CD4-positive, CD25-positive, alpha-beta regulatory T cell (primary cell): ENCODE data around the gene EXOSC10. TPM values are rescaled to one million over a fixed set of nuclear protein-coding genes. Genes with fewer than 3 reads are reported as not detected.
A peak's percentile ranks its signal among the peaks of the same experiment; 100 is the strongest.

Source experiments
- ATAC-seq, 2 donors: fragments of 150-1000 bp; cut with Tn5 transposase; one replicate each; pipeline ENCODE4 v1.10.0; 2021; ENCODE audit warnings: low read depth in 2 of 2, moderate number of reproducible peaks in 2 of 2, moderate library complexity in 1 of 2
- DNase-seq, 3 donors: peaks; one replicate each; pipeline versions ENCODE4 v3.0.0 to v3.0.0-alpha.2; 2012 to 2022; ENCODE audit warnings: mixed read lengths in 1 of 3
- H3K27ac ChIP-seq: one replicate; pipeline ENCODE4 v1.7.0; 2013; ENCODE audit warnings: mild to moderate bottlenecking, low read length; ENCODE audit not compliant: insufficient read depth, poor library complexity, severe bottlenecking
- H3K27me3 ChIP-seq: one replicate; pipeline ENCODE4 v1.7.0; 2013; ENCODE audit warnings: low read length; ENCODE audit not compliant: control insufficient read depth, insufficient read depth
- H3K36me3 ChIP-seq: one replicate; pipeline ENCODE4 v1.7.0; 2013; ENCODE audit warnings: mild to moderate bottlenecking, low read length, moderate library complexity; ENCODE audit not compliant: control insufficient read depth, insufficient read depth
- H3K4me1 ChIP-seq: 2 replicates; pipeline ENCODE4 v1.7.0; 2013; ENCODE audit warnings: mild to moderate bottlenecking, low read length; ENCODE audit not compliant: insufficient read depth, control insufficient read depth, poor library complexity, severe bottlenecking
- H3K4me3 ChIP-seq: one replicate; pipeline ENCODE4 v1.7.0; 2013; ENCODE audit warnings: low read depth, mild to moderate bottlenecking, low read length, moderate library complexity
- H3K9me3 ChIP-seq, 2 experiments: 1 replicate in 1 of 2; 2 replicates in 1 of 2; pipeline ENCODE4 v1.7.0; 2013; ENCODE audit warnings: low read length in 2 of 2, mild to moderate bottlenecking in 1 of 2, moderate library complexity in 1 of 2; ENCODE audit not compliant: control insufficient read depth in 2 of 2
- H3K27ac Mint-ChIP-seq, 3 donors: one replicate each; pipeline ENCODE4 v1.8.0; 2020 to 2022; ENCODE audit warnings: mild to moderate bottlenecking in 3 of 3, mixed read lengths in 3 of 3, moderate library complexity in 2 of 3
- H3K27me3 Mint-ChIP-seq: one replicate; pipeline ENCODE4 v1.8.0; 2022; ENCODE audit warnings: mild to moderate bottlenecking, mixed read lengths
- H3K36me3 Mint-ChIP-seq: one replicate; pipeline ENCODE4 v1.8.0; 2020; ENCODE audit warnings: mixed read lengths
- H3K4me1 Mint-ChIP-seq, 4 donors: one replicate each; pipeline ENCODE4 v1.8.0; 2020 to 2022; ENCODE audit warnings: mixed read lengths in 4 of 4, mild to moderate bottlenecking in 1 of 4
- H3K4me3 Mint-ChIP-seq, 4 donors: one replicate each; pipeline ENCODE4 v1.8.0; 2020 to 2022; ENCODE audit warnings: mild to moderate bottlenecking in 4 of 4, mixed read lengths in 4 of 4, moderate library complexity in 3 of 4
- H3K9me3 Mint-ChIP-seq, 7 donors: one replicate each; pipeline ENCODE4 v1.8.0; 2020 to 2022; ENCODE audit warnings: mixed read lengths in 7 of 7, mild to moderate bottlenecking in 3 of 7, moderate library complexity in 2 of 7
- polyA plus RNA-seq, 4 donors: library from polyadenylated mRNA; unstranded; fragments of 300-500 nt; fragmentation: Illumina TruSeq; gene quantifications; one replicate each; pipeline ENCODE4 v1.2.3, GENCODE V29; 2021
- total RNA-seq: library from RNA; stranded (reverse); gene quantifications from one replicate; pipeline ENCODE4 v1.2.3, GENCODE V29; 2022

Gene EXOSC10
- 81.7 TPM for total RNA-seq
- 10 to 100 TPM; 37.0 to 47.5 (median 39.2) TPM for polyA plus RNA-seq

GRCh38 chr1:11099310-11100148 is at the start of gene EXOSC10:
EXOSC10 (minus strand) TSS chr1:11099869; CDS start chr1:11099831, 38 bp downstream.
- no peaks in the 10 kb centered on the region for H3K27me3 Mint-ChIP-seq
- no peaks in the 10 kb centered on the region for H3K9me3 Mint-ChIP-seq
- peaks cover 7 to 22% (median 11%) of the 10 kb centered on the region in 4 donors for H3K4me1 Mint-ChIP-seq
- Histone ChIP-seq H3K27ac (peak within 1 kb of the TSS; percentile 73), H3K36me3 (peaks cover 21% of the 10 kb centered on the region), H3K4me1 (peaks cover 15% of the 10 kb centered on the region), H3K4me3 (peak within 1 kb of the TSS; percentile 92), H3K9me3 (no peaks in the 10 kb centered on the region), H3K27me3 (no peaks in the 10 kb centered on the region)
- peak within 1 kb of the TSS; percentile 91 to 97 (median 96) for H3K4me3 Mint-ChIP-seq
- DNase-seq (peak; percentile 93 to 94 (median 94)), ATAC-seq (peak; percentile 94)
- H3K27ac Mint-ChIP-seq = peak within 1 kb of the TSS; percentile 96 to 98 (median 96)
- H3K36me3 Mint-ChIP-seq = peaks cover 7% of the 10 kb centered on the region

GRCh38 chr1:11147197-11147770 is 47.6 kb upstream of the EXOSC10 start:
- H3K27me3 ChIP-seq = no peaks in the 10 kb centered on the region
- DNase-seq (no peak), ATAC-seq (no peak)
- no peaks in the 10 kb centered on the region for H3K9me3 ChIP-seq
- Mint-ChIP-seq H3K4me1 (peaks cover 0 to 10% (median 4%) of the 10 kb centered on the region in 4 donors), H3K9me3 (no peaks in the 10 kb centered on the region), H3K36me3 (peaks cover 46% of the 10 kb centered on the region), H3K27ac (no peak overlapping the region), H3K27me3 (no peaks in the 10 kb centered on the region), H3K4me3 (no peak overlapping the region)
- H3K4me1 ChIP-seq = no peaks in the 10 kb centered on the region
- no peak overlapping the region for H3K4me3 ChIP-seq
- H3K27ac ChIP-seq = no peak overlapping the region
- H3K36me3 ChIP-seq = peaks cover 80% of the 10 kb centered on the region

- Mint-ChIP-seq H3K36me3 (peaks cover 41% of the 10 kb centered on the region), H3K4me3 (no peak overlapping the region), H3K27me3 (no peaks in the 10 kb centered on the region), H3K27ac (no peak overlapping the region), H3K4me1 (peaks cover 0 to 10% (median 4%) of the 10 kb centered on the region in 4 donors), H3K9me3 (no peaks in the 10 kb centered on the region)
- Histone ChIP-seq H3K27me3 (no peaks in the 10 kb centered on the region), H3K4me1 (no peaks in the 10 kb centered on the region), H3K27ac (no peak overlapping the region), H3K36me3 (peaks cover 70% of the 10 kb centered on the region), H3K4me3 (no peak overlapping the region), H3K9me3 (no peaks in the 10 kb centered on the region)
- ATAC-seq (no peak), DNase-seq (no peak)
Observed at GRCh38 chr1:11145741-11146140, 46.1 kb upstream of the EXOSC10 start.

- no peak for ATAC-seq
- Mint-ChIP-seq H3K27me3 (no peaks in the 10 kb centered on the region), H3K9me3 (no peaks in the 10 kb centered on the region), H3K4me1 (peaks cover 0 to 10% (median 4%) of the 10 kb centered on the region in 4 donors), H3K4me3 (no peak overlapping the region), H3K36me3 (peaks cover 44% of the 10 kb centered on the region), H3K27ac (no peak overlapping the region)
- Histone ChIP-seq H3K36me3 (peaks cover 70% of the 10 kb centered on the region), H3K9me3 (no peaks in the 10 kb centered on the region), H3K27ac (no peak overlapping the region), H3K4me1 (no peaks in the 10 kb centered on the region), H3K27me3 (no peaks in the 10 kb centered on the region), H3K4me3 (no peak overlapping the region)
- DNase-seq = no peak
Observed at GRCh38 chr1:11144570-11145256, 45.0 kb upstream of the EXOSC10 start.

- no peak overlapping the region for H3K4me3 Mint-ChIP-seq
- H3K27ac Mint-ChIP-seq = no peak overlapping the region
- no peak overlapping the region for H3K27ac ChIP-seq
- no peaks in the 10 kb centered on the region for H3K9me3 Mint-ChIP-seq
- H3K27me3 Mint-ChIP-seq = no peaks in the 10 kb centered on the region
- no peaks in the 10 kb centered on the region for H3K4me1 ChIP-seq
- DNase-seq = peak in 1 of 3 donors; percentile 12
- no peaks in the 10 kb centered on the region for H3K27me3 ChIP-seq
- H3K36me3 Mint-ChIP-seq = peaks cover 46% of the 10 kb centered on the region
- H3K4me1 Mint-ChIP-seq = peaks cover 0 to 10% (median 5%) of the 10 kb centered on the region in 4 donors
- no peak overlapping the region for H3K4me3 ChIP-seq
- no peak for ATAC-seq
- peaks cover 69% of the 10 kb centered on the region for H3K36me3 ChIP-seq
- no peaks in the 10 kb centered on the region for H3K9me3 ChIP-seq
Observed at GRCh38 chr1:11143907-11144306, 44.2 kb upstream of the EXOSC10 start.

- DNase-seq (no peak), ATAC-seq (no peak)
- Histone ChIP-seq H3K27me3 (no peaks in the 10 kb centered on the region), H3K36me3 (peaks cover 72% of the 10 kb centered on the region), H3K4me1 (no peaks in the 10 kb centered on the region), H3K27ac (no peak overlapping the region), H3K4me3 (no peak overlapping the region), H3K9me3 (no peaks in the 10 kb centered on the region)
- peak overlapping the region in 1 of 3 donors; percentile 33 for H3K27ac Mint-ChIP-seq
- peaks cover 0 to 10% (median 6%) of the 10 kb centered on the region in 4 donors for H3K4me1 Mint-ChIP-seq
- peaks cover 49% of the 10 kb centered on the region for H3K36me3 Mint-ChIP-seq
- no peak overlapping the region for H3K4me3 Mint-ChIP-seq
- no peaks in the 10 kb centered on the region for H3K27me3 Mint-ChIP-seq
- no peaks in the 10 kb centered on the region for H3K9me3 Mint-ChIP-seq
Observed at GRCh38 chr1:11143401-11143800, 43.7 kb upstream of the EXOSC10 start.

- Mint-ChIP-seq H3K27me3 (no peaks in the 10 kb centered on the region), H3K4me3 (no peak overlapping the region)
- peaks cover 73% of the 10 kb centered on the region for H3K36me3 ChIP-seq
Observed at GRCh38 chr1:11142618-11143391, 43.1 kb upstream of the EXOSC10 start.

More at GRCh38 chr1:11142618-11143391, 43.1 kb upstream of the EXOSC10 start:
- H3K36me3 Mint-ChIP-seq = peaks cover 49% of the 10 kb centered on the region
- H3K9me3 Mint-ChIP-seq = no peaks in the 10 kb centered on the region
- no peak for ATAC-seq
- Histone ChIP-seq H3K27me3 (no peaks in the 10 kb centered on the region), H3K9me3 (no peaks in the 10 kb centered on the region), H3K27ac (no peak overlapping the region), H3K4me1 (no peaks in the 10 kb centered on the region), H3K4me3 (no peak overlapping the region)
- H3K27ac Mint-ChIP-seq = peak overlapping the region in 1 of 3 donors; percentile 33
- peaks cover 0 to 10% (median 6%) of the 10 kb centered on the region in 4 donors for H3K4me1 Mint-ChIP-seq
- no peak for DNase-seq
